Neuronal stem cell (in vitro differentiated cells): ENCODE data around the gene TMEM132D.

Experiments
- DNase-seq: peaks from one replicate; pipeline ENCODE4 v3.0.0-alpha.2; 2013; ENCODE audit warnings: low spot score
- H2AFZ ChIP-seq: one replicate; pipeline ENCODE4 v1.6.1; 2013; ENCODE audit warnings: mild to moderate bottlenecking, low read length, inconsistent platforms
- H2AK5ac ChIP-seq: 2 replicates; pipeline ENCODE4 v1.6.1; 2013; ENCODE audit warnings: low read depth, mild to moderate bottlenecking, inconsistent platforms, low read length, moderate library complexity, mixed read lengths
- H2BK120ac ChIP-seq: 2 replicates; pipeline ENCODE4 v1.6.1; 2013; ENCODE audit warnings: low read depth, mild to moderate bottlenecking, inconsistent platforms, low read length, moderate library complexity, mixed read lengths
- H2BK12ac ChIP-seq: one replicate; pipeline ENCODE4 v1.6.1; 2013; ENCODE audit warnings: low read length, inconsistent platforms
- H2BK15ac ChIP-seq: 2 replicates; pipeline ENCODE4 v1.6.1; 2013; ENCODE audit warnings: mild to moderate bottlenecking, low read length, inconsistent platforms, mixed read lengths
- H2BK5ac ChIP-seq: one replicate; pipeline ENCODE4 v1.6.1; 2013; ENCODE audit warnings: inconsistent platforms, mild to moderate bottlenecking, low read length, moderate library complexity
- H3K14ac ChIP-seq: one replicate; pipeline ENCODE4 v1.6.1; 2013; ENCODE audit warnings: low read length, inconsistent platforms
- H3K18ac ChIP-seq: 2 replicates; pipeline ENCODE4 v1.6.1; 2013; ENCODE audit warnings: low read length, inconsistent platforms
- H3K23ac ChIP-seq: 2 replicates; pipeline ENCODE4 v1.6.1; 2013; ENCODE audit warnings: low read depth, mild to moderate bottlenecking, mixed read lengths, low read length, inconsistent platforms; ENCODE audit not compliant: poor library complexity
- H3K27ac ChIP-seq: replicated peaks from 3 replicates; pipeline ENCODE4 v1.5.1; 2013; ENCODE audit warnings: low read length, inconsistent platforms
- H3K27me3 ChIP-seq, 3 experiments: 2 replicates each; pipeline ENCODE4 v1.6.1; 2013; ENCODE audit warnings: low read length in 3 of 3, mild to moderate bottlenecking in 2 of 3, inconsistent platforms in 1 of 3, low read depth in 1 of 3, mixed read lengths in 1 of 3, moderate library complexity in 1 of 3; ENCODE audit not compliant: control insufficient read depth in 3 of 3, insufficient read depth in 3 of 3
- H3K36me3 ChIP-seq, 2 donors: replicated peaks in 1 of 2; 2 replicates each; pipeline ENCODE4 v1.6.1; 2013; ENCODE audit warnings: low read length in 2 of 2; ENCODE audit not compliant: control insufficient read depth in 2 of 2, insufficient read depth in 2 of 2
- H3K4ac ChIP-seq: 2 replicates; pipeline ENCODE4 v1.6.1; 2013; ENCODE audit warnings: inconsistent platforms, mild to moderate bottlenecking, low read length, moderate library complexity
- H3K4me1 ChIP-seq, 2 donors: 1 replicate in 1 of 2; 2 replicates in 1 of 2; pipeline ENCODE4 v1.6.1; 2013; ENCODE audit warnings: low read length in 2 of 2, low read depth in 1 of 2; ENCODE audit not compliant: control insufficient read depth in 2 of 2, insufficient read depth in 1 of 2
- H3K4me2 ChIP-seq: one replicate; pipeline ENCODE4 v1.6.1; 2013; ENCODE audit warnings: mild to moderate bottlenecking, low read length, inconsistent platforms; ENCODE audit not compliant: insufficient read depth, poor library complexity, severe bottlenecking
- H3K4me3 ChIP-seq, 2 donors: 2 replicates each; pipeline ENCODE4 v1.5.1; 2013; ENCODE audit warnings: low read length in 2 of 2, mild to moderate bottlenecking in 2 of 2, inconsistent platforms in 1 of 2, moderate library complexity in 1 of 2
- H3K79me1 ChIP-seq: one replicate; pipeline ENCODE4 v1.6.1; 2013; ENCODE audit warnings: low read depth, mild to moderate bottlenecking, inconsistent platforms, low read length, moderate library complexity
- H3K9ac ChIP-seq: one replicate; pipeline ENCODE4 v1.6.1; 2013; ENCODE audit warnings: mild to moderate bottlenecking, low read depth, low read length, inconsistent platforms; ENCODE audit not compliant: poor library complexity
- H3K9me3 ChIP-seq, 2 donors: replicated peaks in 1 of 2; 2 replicates each; pipeline versions ENCODE3 to v1.6.1; 2013; ENCODE audit warnings: low read length in 2 of 2, mild to moderate bottlenecking in 2 of 2, inconsistent platforms in 1 of 2, low read depth in 1 of 2, mixed read lengths in 1 of 2, moderate library complexity in 1 of 2; ENCODE audit not compliant: control insufficient read depth in 2 of 2, insufficient read depth in 1 of 2
- H4K8ac ChIP-seq: one replicate; pipeline ENCODE4 v1.6.1; 2013; ENCODE audit warnings: low read depth, mild to moderate bottlenecking, inconsistent platforms, low read length, moderate library complexity
- H4K91ac ChIP-seq: one replicate; pipeline ENCODE4 v1.6.1; 2013; ENCODE audit warnings: low read length, low read depth, mild to moderate bottlenecking, inconsistent platforms; ENCODE audit not compliant: poor library complexity
- WGBS, 2 donors: extraction: QIAGEN DNeasy Blood & Tissue Kit; methylation state at CpG; one replicate each; pipeline ENCODE4 v1.1.7; 2013; ENCODE audit warnings: missing lambda C conversion rate in 2 of 2, mixed read lengths in 1 of 2; ENCODE audit not compliant: insufficient read length in 2 of 2, insufficient replicate concordance in 1 of 2; ENCODE audit errors: extremely low coverage in 2 of 2; 5-methylcytosine and 5-hydroxymethylcytosine counted together

Gene TMEM132D

GRCh38 chr12:129103231-129103630, 800.6 kb downstream of the TMEM132D start:
- H3K4ac ChIP-seq, result no peak overlapping the region
- no peaks in the 10 kb centered on the region for H3K36me3 ChIP-seq
- H2BK15ac ChIP-seq, result no peak overlapping the region
- H3K4me2 ChIP-seq, result no peak overlapping the region
- no CpG with 5 or more reads among the region's 4 CpGs for WGBS, 2 donors
- H3K9ac ChIP-seq, result no peak overlapping the region
- no peak overlapping the region for H2AK5ac ChIP-seq
- no peak overlapping the region for H2AFZ ChIP-seq
- no peak overlapping the region for H3K4me3 ChIP-seq
- H3K9me3 ChIP-seq, result peaks cover 0 to 8% of the 10 kb centered on the region in 2 donors
- H3K18ac ChIP-seq, result peak overlapping the region; percentile 7
- H2BK120ac ChIP-seq, result no peak overlapping the region
- H2BK12ac ChIP-seq, result no peak overlapping the region
- H3K27ac ChIP-seq, result no peak overlapping the region
- no peak overlapping the region for H4K8ac ChIP-seq
- no peak overlapping the region for H2BK5ac ChIP-seq
- H3K23ac ChIP-seq, result no peak overlapping the region
- no peak overlapping the region for H4K91ac ChIP-seq
- H3K14ac ChIP-seq, result no peak overlapping the region
- no peak for DNase-seq
- H3K4me1 ChIP-seq, result peaks cover 0 to 4% of the 10 kb centered on the region in 2 donors
- peaks cover 0 to 2% (median 0%) of the 10 kb centered on the region in 3 experiments for H3K27me3 ChIP-seq
- no peaks in the 10 kb centered on the region for H3K79me1 ChIP-seq

GRCh38 chr12:129102233-129102632, 801.6 kb downstream of the TMEM132D start:
- no peak overlapping the region for H3K4ac ChIP-seq
- no peak overlapping the region for H2BK12ac ChIP-seq
- H3K36me3 ChIP-seq, result no peaks in the 10 kb centered on the region
- H3K9ac ChIP-seq, result peak overlapping the region; percentile 93
- H2AFZ ChIP-seq, result no peak overlapping the region
- H3K18ac ChIP-seq, result peak overlapping the region; percentile 80
- no peak overlapping the region for H2AK5ac ChIP-seq
- H3K9me3 ChIP-seq, result peaks cover 0 to 8% of the 10 kb centered on the region in 2 donors
- no peak for DNase-seq
- H3K27ac ChIP-seq, result no peak overlapping the region
- H4K91ac ChIP-seq, result no peak overlapping the region
- H2BK15ac ChIP-seq, result no peak overlapping the region
- peak overlapping the region; percentile 89 for H3K23ac ChIP-seq
- WGBS, 2 donors, result no CpG with 5 or more reads among the region's 7 CpGs
- no peak overlapping the region for H2BK120ac ChIP-seq
- H2BK5ac ChIP-seq, result no peak overlapping the region
- peak overlapping the region; percentile 100 for H3K14ac ChIP-seq
- H3K27me3 ChIP-seq, result peaks cover 0 to 2% (median 0%) of the 10 kb centered on the region in 3 experiments
- peak overlapping the region in 1 of 2 donors; percentile 63 for H3K4me3 ChIP-seq
- no peak overlapping the region for H3K4me2 ChIP-seq
- H3K79me1 ChIP-seq, result no peaks in the 10 kb centered on the region
- peak overlapping the region; percentile 9 for H4K8ac ChIP-seq
- H3K4me1 ChIP-seq, result peaks cover 0 to 4% of the 10 kb centered on the region in 2 donors

DNA sequence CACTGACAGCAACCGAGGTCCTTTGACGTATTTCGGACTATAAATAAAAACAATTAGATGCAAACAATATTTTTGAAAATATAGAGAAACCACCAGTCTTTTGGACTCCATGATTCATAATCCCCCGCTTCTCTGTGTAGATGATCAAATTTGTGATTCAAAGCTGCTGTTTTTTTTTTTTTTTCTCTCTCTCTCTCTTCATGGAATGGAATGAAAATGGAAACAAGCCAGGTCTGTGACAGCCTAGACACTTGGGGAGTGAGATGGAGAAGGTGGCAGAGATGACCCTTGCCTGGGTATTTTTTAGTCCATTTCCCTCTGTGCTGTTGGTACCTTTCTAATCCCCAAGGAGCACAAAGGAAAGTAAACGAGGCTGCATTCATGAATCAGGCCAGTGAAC, 802.0 kb downstream of the TMEM132D start:
- DNase-seq, result no peak
- Histone ChIP-seq H3K4me3 (no peak overlapping the region), H3K23ac (no peak overlapping the region), H2BK12ac (no peak overlapping the region), H3K4me1 (peaks cover 0 to 4% of the 10 kb centered on the region in 2 donors), H2BK5ac (no peak overlapping the region), H3K4ac (no peak overlapping the region), H3K27ac (no peak overlapping the region), H2AFZ (no peak overlapping the region), H3K9ac (no peak overlapping the region), H2BK15ac (no peak overlapping the region), H4K91ac (no peak overlapping the region), H3K79me1 (no peaks in the 10 kb centered on the region), H3K27me3 (peaks cover 0 to 2% (median 0%) of the 10 kb centered on the region in 3 experiments), H3K36me3 (no peaks in the 10 kb centered on the region), H2AK5ac (no peak overlapping the region), H3K14ac (no peak overlapping the region), H2BK120ac (no peak overlapping the region), H3K4me2 (no peak overlapping the region), H3K18ac (no peak overlapping the region), H3K9me3 (peaks cover 0 to 8% of the 10 kb centered on the region in 2 donors), H4K8ac (peak overlapping the region; percentile 9)
- no CpG with 5 or more reads among the region's 5 CpGs for WGBS, 2 donors

DNA sequence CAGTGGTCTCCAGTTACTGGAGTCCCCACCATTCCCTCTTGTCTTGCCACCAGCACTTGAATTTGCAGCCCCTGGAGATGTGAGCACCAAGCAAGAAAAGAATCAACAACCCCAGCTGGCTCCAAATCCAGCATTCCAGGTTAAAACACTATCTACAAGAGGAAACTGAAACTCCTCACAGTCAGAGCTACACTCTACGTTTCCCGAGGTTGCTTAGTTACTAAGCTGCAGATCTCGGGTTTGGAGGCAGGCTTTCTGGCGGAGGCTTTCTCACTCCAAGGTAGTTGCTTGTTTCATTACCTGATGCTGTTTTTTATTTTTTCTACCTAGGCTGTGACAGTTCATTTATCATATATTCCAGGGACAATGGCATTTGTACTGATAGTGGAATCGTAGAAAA, 802.4 kb downstream of the TMEM132D start:
- Histone ChIP-seq H3K4me1 (peaks cover 0 to 4% of the 10 kb centered on the region in 2 donors), H2BK15ac (no peak overlapping the region), H2BK12ac (no peak overlapping the region), H2BK120ac (no peak overlapping the region), H3K27me3 (peaks cover 0 to 2% (median 0%) of the 10 kb centered on the region in 3 experiments), H3K4me3 (no peak overlapping the region), H2BK5ac (no peak overlapping the region), H4K91ac (no peak overlapping the region), H3K79me1 (no peaks in the 10 kb centered on the region), H2AFZ (no peak overlapping the region), H4K8ac (no peak overlapping the region), H3K4ac (no peak overlapping the region), H3K36me3 (no peaks in the 10 kb centered on the region), H3K9ac (no peak overlapping the region), H3K4me2 (no peak overlapping the region), H3K23ac (no peak overlapping the region), H3K9me3 (peaks cover 0 to 4% of the 10 kb centered on the region in 2 donors), H3K27ac (no peak overlapping the region), H3K14ac (no peak overlapping the region), H3K18ac (no peak overlapping the region), H2AK5ac (no peak overlapping the region)
- DNase-seq, result no peak
- WGBS, 2 donors, result no CpG with 5 or more reads among the region's 5 CpGs
